ENCODE measurements around the gene LRPPRC. TPM values are rescaled to one million over a fixed set of nuclear protein-coding genes. Genes with fewer than 3 reads are reported as not detected.
"Not testable (repeated sequence)": the region's sequence is repeated elsewhere in the genome, so short reads cannot be mapped to it uniquely, and the experiment has no call there.

The LRPPRC gene
- total RNA-seq, 1 donor from 2014 or later, result 56.1 TPM

GRCh38 chr2:43927442-43927841 is 68.3 kb downstream of the LRPPRC start:
- no peak for ATAC-seq
- intact Hi-C loops (cut with DNase I), result no loop called here

GRCh38 chr2:43925431-43925830 is 70.4 kb downstream of the LRPPRC start:
- intact Hi-C loops (cut with DNase I), result no loop called here

More at GRCh38 chr2:43927442-43927841, 68.3 kb downstream of the LRPPRC start:
- no peak for TF ChIP-seq CTCF (IDR thresholded peaks at IDR 0.05)
- DNase-seq, result no peak
- H3K9me3 ChIP-seq, result no peaks in the 10 kb centered on the region
- no peaks in the 10 kb centered on the region for H3K4me1 ChIP-seq
- no peaks in the 10 kb centered on the region for H3K27me3 ChIP-seq
- H3K27ac ChIP-seq, result no peak overlapping the region
- H3K4me3 ChIP-seq, result no peak overlapping the region
- H3K36me3 ChIP-seq, result peaks cover 49% of the 10 kb centered on the region

DNA sequence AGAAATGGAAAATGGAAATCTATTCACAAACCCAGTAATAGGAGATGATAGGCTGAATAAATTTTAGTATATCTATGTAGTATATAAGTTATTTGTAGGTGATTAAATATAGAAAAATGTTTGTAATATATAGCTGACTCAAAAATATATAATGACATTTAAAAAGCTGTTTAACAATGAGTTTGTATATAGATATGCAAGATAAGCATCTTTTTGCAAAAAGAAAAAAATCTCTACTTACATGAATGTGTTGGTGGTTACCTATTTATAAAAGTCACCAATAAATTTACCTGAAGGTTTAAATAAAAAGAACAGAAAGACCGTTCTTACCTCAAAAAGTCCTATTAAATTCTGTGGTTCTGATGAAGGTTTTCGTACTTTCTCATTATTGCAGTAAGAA is 71.3 kb downstream of the LRPPRC start:
- no peak overlapping the region for H3K4me3 ChIP-seq
- H3K9me3 ChIP-seq, result no peaks in the 10 kb centered on the region
- peaks cover 55% of the 10 kb centered on the region for H3K36me3 ChIP-seq
- DNase-seq (no peak), ATAC-seq (no peak)
- no peak overlapping the region for H3K27ac ChIP-seq
- H3K27me3 ChIP-seq, result no peaks in the 10 kb centered on the region
- TF ChIP-seq CTCF (IDR thresholded peaks at IDR 0.05), result no peak
- no peaks in the 10 kb centered on the region for H3K4me1 ChIP-seq
- intact Hi-C loops (cut with DNase I), result no loop called here

More at GRCh38 chr2:43925431-43925830, 70.4 kb downstream of the LRPPRC start:
- Histone ChIP-seq H3K9me3 (no peaks in the 10 kb centered on the region), H3K4me1 (no peaks in the 10 kb centered on the region), H3K36me3 (peaks cover 47% of the 10 kb centered on the region), H3K4me3 (no peak overlapping the region), H3K27ac (no peak overlapping the region), H3K27me3 (no peaks in the 10 kb centered on the region)
- no peak for DNase-seq
- no peak for TF ChIP-seq CTCF (IDR thresholded peaks at IDR 0.05)
- ATAC-seq, result no peak

- peaks cover 43% of the 10 kb centered on the region for H3K36me3 ChIP-seq
Measured at GRCh38 chr2:43911136-43911790, 84.5 kb downstream of the LRPPRC start.

GRCh38 chr2:43906448-43907109 is 89.2 kb downstream of the LRPPRC start:
- TF ChIP-seq CTCF (IDR thresholded peaks at IDR 0.05), result no peak
- DNase-seq (no peak), ATAC-seq (no peak)
- intact Hi-C loops (cut with DNase I), result no loop called here
- Histone ChIP-seq H3K27me3 (no peaks in the 10 kb centered on the region), H3K36me3 (peaks cover 28% of the 10 kb centered on the region), H3K4me3 (no peak overlapping the region), H3K27ac (no peak overlapping the region), H3K9me3 (no peaks in the 10 kb centered on the region), H3K4me1 (no peaks in the 10 kb centered on the region)

More at GRCh38 chr2:43911136-43911790, 84.5 kb downstream of the LRPPRC start:
- H3K4me1 ChIP-seq; H3K4me3 ChIP-seq; H3K27ac ChIP-seq; H3K9me3 ChIP-seq; ATAC-seq; H3K27me3 ChIP-seq; intact Hi-C loops (cut with DNase I): not testable (repeated sequence)
- DNase-seq, result peak; percentile 57

GRCh38 chr2:43905871-43906270 is 89.9 kb downstream of the LRPPRC start:
- Histone ChIP-seq H3K9me3 (no peaks in the 10 kb centered on the region), H3K27me3 (no peaks in the 10 kb centered on the region), H3K4me3 (no peak overlapping the region), H3K4me1 (no peaks in the 10 kb centered on the region), H3K36me3 (peaks cover 30% of the 10 kb centered on the region), H3K27ac (no peak overlapping the region)
- DNase-seq (no peak), ATAC-seq (no peak)
- intact Hi-C loops (cut with DNase I), result no loop called here
- TF ChIP-seq CTCF (IDR thresholded peaks at IDR 0.05), result no peak

All from upper lobe of right lung (tissue), 1 donor.